CD8-positive, alpha-beta memory T cell (primary cell): ENCODE measurements around the gene GNAT2. TPM values are rescaled to one million over a fixed set of nuclear protein-coding genes. Genes with fewer than 3 reads are reported as not detected.
A peak's percentile ranks its signal among the peaks of the same experiment; 100 is the strongest.

ENCODE experiments used
- CTCF ChIA-PET: fragments of 350-600 bp; sonication (Branson Sonifier 250); formaldehyde crosslinking; loops from one replicate; lab custom pipeline; 2021; ENCODE audit warnings: antibody characterized with exemption; lab: Charles Lee
- POLR2A ChIA-PET: fragments of 350-600 bp; sonication (Branson Sonifier 250); formaldehyde crosslinking; loops from one replicate; lab custom pipeline; 2021; ENCODE audit warnings: antibody characterized with exemption; lab: Charles Lee
- DNase-seq, 5 donors: peaks; one replicate each; pipeline versions ENCODE4 v3.0.0 to v3.0.0-alpha.2; 2020 to 2022; ENCODE audit warnings: mixed read lengths in 1 of 5
- H3K27ac ChIP-seq: one replicate; pipeline ENCODE4 v1.7.0; 2013; ENCODE audit warnings: low read depth, mild to moderate bottlenecking, low read length, moderate library complexity
- H3K27me3 ChIP-seq: 2 replicates; pipeline ENCODE4 v1.7.0; 2013; ENCODE audit warnings: low read length, mild to moderate bottlenecking; ENCODE audit not compliant: insufficient read depth, poor library complexity, severe bottlenecking
- H3K36me3 ChIP-seq: 2 replicates; pipeline ENCODE4 v1.7.0; 2013; ENCODE audit warnings: mild to moderate bottlenecking, low read length, moderate library complexity; ENCODE audit not compliant: insufficient read depth
- H3K4me1 ChIP-seq: 2 replicates; pipeline ENCODE4 v1.7.0; 2013; ENCODE audit warnings: mild to moderate bottlenecking, low read length, moderate library complexity; ENCODE audit not compliant: insufficient read depth
- H3K4me3 ChIP-seq: 2 replicates; pipeline ENCODE4 v1.7.0; 2013; ENCODE audit warnings: mild to moderate bottlenecking, low read length
- H3K9me3 ChIP-seq: 2 replicates; pipeline ENCODE4 v1.7.0; 2013; ENCODE audit warnings: mild to moderate bottlenecking, low read length
- H3K27ac Mint-ChIP-seq, 8 donors: one replicate each; pipeline ENCODE4 v1.8.0; 2020 to 2021; ENCODE audit warnings: mixed read lengths in 8 of 8, mild to moderate bottlenecking in 6 of 8, inconsistent platforms in 3 of 8, moderate library complexity in 3 of 8
- H3K27me3 Mint-ChIP-seq, 2 donors: one replicate each; pipeline ENCODE4 v1.8.0; 2020 to 2021; ENCODE audit warnings: mixed read lengths in 2 of 2, mild to moderate bottlenecking in 1 of 2, moderate library complexity in 1 of 2
- H3K36me3 Mint-ChIP-seq, 3 donors: one replicate each; pipeline ENCODE4 v1.8.0; 2020 to 2021; ENCODE audit warnings: mixed read lengths in 3 of 3, inconsistent platforms in 1 of 3, mild to moderate bottlenecking in 1 of 3
- H3K4me1 Mint-ChIP-seq, 3 donors: one replicate each; pipeline ENCODE4 v1.8.0; 2020 to 2021; ENCODE audit warnings: mixed read lengths in 3 of 3, inconsistent platforms in 1 of 3, mild to moderate bottlenecking in 1 of 3
- H3K4me3 Mint-ChIP-seq, 7 donors: one replicate each; pipeline ENCODE4 v1.8.0; 2020 to 2021; ENCODE audit warnings: mixed read lengths in 7 of 7, mild to moderate bottlenecking in 6 of 7, moderate library complexity in 4 of 7, inconsistent platforms in 2 of 7
- H3K9me3 Mint-ChIP-seq, 5 donors: one replicate each; pipeline ENCODE4 v1.8.0; 2020 to 2022; ENCODE audit warnings: mixed read lengths in 5 of 5, mild to moderate bottlenecking in 3 of 5, moderate library complexity in 2 of 5, inconsistent platforms in 1 of 5
- polyA plus RNA-seq: library from polyadenylated mRNA; unstranded; fragments of 300-500 nt; fragmentation: Illumina TruSeq; gene quantifications from one replicate; pipeline ENCODE4 v1.2.3, GENCODE V29; 2021
- total RNA-seq, 2 experiments: library from RNA; stranded (reverse); gene quantifications; one replicate each; pipeline ENCODE4 v1.2.3, GENCODE V29; 2021

The GNAT2 gene
- total and polyA plus RNA-seq, 3 experiments from 2014 or later = 0.53 to 1.5 TPM; not detected in 1

- H3K27ac Mint-ChIP-seq = no peak overlapping the region
- Histone ChIP-seq H3K4me1 (peaks cover 8% of the 10 kb centered on the region), H3K27ac (no peak overlapping the region), H3K36me3 (no peaks in the 10 kb centered on the region), H3K9me3 (no peaks in the 10 kb centered on the region), H3K4me3 (no peak overlapping the region), H3K27me3 (no peaks in the 10 kb centered on the region)
- no peaks in the 10 kb centered on the region for H3K9me3 Mint-ChIP-seq
- peaks cover 0 to 4% (median 0%) of the 10 kb centered on the region in 3 donors for H3K36me3 Mint-ChIP-seq
- no peak for DNase-seq
- H3K27me3 Mint-ChIP-seq = peaks cover 12 to 33% of the 10 kb centered on the region in 2 donors
- ChIA-PET CTCF (interaction anchor here (1.2 to 5.1 kb wide), 7 partner anchors 8 to 332 kb away, joined by 4 to 60 read pairs (median 8); partner anchors contain the start of gene AHCYL1), POLR2A (no interaction called here)
- H3K4me3 Mint-ChIP-seq = peak overlapping the region in 1 of 7 donors; percentile 11
- H3K4me1 Mint-ChIP-seq = peaks cover 12 to 18% (median 14%) of the 10 kb centered on the region in 3 donors
These were observed 33.0 kb upstream of the GNAT2 start for GRCh38 chr1:109652402-109652801.

DNA sequence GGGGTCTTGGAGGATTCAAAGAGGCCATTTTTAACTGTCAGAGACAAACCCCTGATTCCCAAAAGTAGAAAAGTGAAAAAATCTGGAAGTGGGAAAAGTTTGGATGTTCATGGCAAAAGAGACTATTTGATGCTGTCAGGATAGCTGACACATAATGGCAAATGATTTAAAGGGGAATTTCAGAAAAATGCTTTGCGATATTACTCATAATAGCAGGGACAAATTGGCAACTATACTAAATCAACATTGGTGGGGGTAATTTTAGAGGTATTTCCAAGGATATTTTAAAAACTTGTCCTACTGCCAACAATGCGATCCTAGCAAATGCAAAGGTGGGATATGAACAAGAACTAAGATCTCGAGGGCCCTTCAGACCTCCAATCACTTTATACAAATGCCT is 31.2 kb upstream of the GNAT2 start:
- H3K27me3 ChIP-seq = no peaks in the 10 kb centered on the region
- Mint-ChIP-seq H3K27ac (no peak overlapping the region), H3K4me3 (no peak overlapping the region), H3K36me3 (no peaks in the 10 kb centered on the region), H3K9me3 (no peaks in the 10 kb centered on the region), H3K27me3 (peaks cover 12 to 33% of the 10 kb centered on the region in 2 donors), H3K4me1 (peaks cover 6 to 9% (median 7%) of the 10 kb centered on the region in 3 donors)
- no peak overlapping the region for H3K4me3 ChIP-seq
- H3K9me3 ChIP-seq = no peaks in the 10 kb centered on the region
- H3K4me1 ChIP-seq = peaks cover 7% of the 10 kb centered on the region
- no peaks in the 10 kb centered on the region for H3K36me3 ChIP-seq
- no peak for DNase-seq
- no peak overlapping the region for H3K27ac ChIP-seq
- CTCF ChIA-PET = interaction anchor here (1.4 to 5.1 kb wide), 8 partner anchors 10 to 334 kb away, joined by 3 to 60 read pairs (median 10); partner anchors contain the start of gene AHCYL1
- POLR2A ChIA-PET = no interaction called here

GRCh38 chr1:109649491-109649914 is 30.1 kb upstream of the GNAT2 start:
- Mint-ChIP-seq H3K4me1 (no peaks in the 10 kb centered on the region), H3K4me3 (peak overlapping the region in 1 of 7 donors; percentile 19), H3K9me3 (no peaks in the 10 kb centered on the region), H3K27ac (no peak overlapping the region), H3K36me3 (no peaks in the 10 kb centered on the region), H3K27me3 (peaks cover 10 to 30% of the 10 kb centered on the region in 2 donors)
- no peak for DNase-seq
- Histone ChIP-seq H3K4me1 (no peaks in the 10 kb centered on the region), H3K36me3 (no peaks in the 10 kb centered on the region), H3K4me3 (no peak overlapping the region), H3K9me3 (no peaks in the 10 kb centered on the region), H3K27ac (no peak overlapping the region), H3K27me3 (no peaks in the 10 kb centered on the region)
- ChIA-PET CTCF (interaction anchor here (0.6 to 5.1 kb wide), 9 partner anchors 9 to 159 kb away, joined by 3 to 60 read pairs (median 4); no protein-coding TSS in a partner anchor), POLR2A (no interaction called here)

DNA sequence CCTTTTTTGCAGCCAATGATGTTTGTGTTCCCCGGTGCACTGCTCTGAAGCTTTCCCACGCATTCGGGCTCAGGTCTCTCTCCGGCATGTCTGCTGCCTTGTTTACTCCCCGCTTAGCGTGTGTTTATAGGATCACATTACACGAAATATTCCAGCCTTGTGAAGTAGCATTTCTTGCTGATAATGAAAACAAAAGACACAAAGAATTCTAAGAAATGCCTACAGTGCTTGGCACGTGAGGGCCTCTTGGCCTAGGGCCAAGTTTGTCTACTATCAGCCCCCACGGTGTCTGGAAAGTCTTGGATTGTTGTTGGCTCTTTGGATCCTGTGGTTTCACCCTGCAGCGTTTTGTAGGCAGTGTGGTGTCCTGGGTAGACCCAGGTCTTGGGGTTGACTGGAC is 25.3 kb upstream of the GNAT2 start:
- Histone ChIP-seq H3K27me3 (no peaks in the 10 kb centered on the region), H3K27ac (no peak overlapping the region), H3K4me1 (peaks cover 4% of the 10 kb centered on the region), H3K9me3 (no peaks in the 10 kb centered on the region), H3K4me3 (no peak overlapping the region), H3K36me3 (no peaks in the 10 kb centered on the region)
- no peak for DNase-seq
- peak overlapping the region in 1 of 8 donors; percentile 41 for H3K27ac Mint-ChIP-seq
- H3K9me3 Mint-ChIP-seq = no peaks in the 10 kb centered on the region
- peaks cover 0 to 7% of the 10 kb centered on the region in 2 donors for H3K27me3 Mint-ChIP-seq
- H3K4me3 Mint-ChIP-seq = no peak overlapping the region
- POLR2A ChIA-PET = no interaction called here
- H3K4me1 Mint-ChIP-seq = peaks cover 4 to 12% (median 7%) of the 10 kb centered on the region in 3 donors
- CTCF ChIA-PET = interaction anchor here (0.9 to 6.1 kb wide), 5 partner anchors 8 to 340 kb away, joined by 4 to 117 read pairs (median 6); partner anchors contain the start of genes AHCYL1 and GNAI3
- H3K36me3 Mint-ChIP-seq = no peaks in the 10 kb centered on the region

- H3K27me3 Mint-ChIP-seq = peaks cover 0 to 3% of the 10 kb centered on the region in 2 donors
- POLR2A ChIA-PET = interaction anchor here (1.6 kb wide), 1 partner anchor 341 kb away, joined by 3 read pairs; the partner anchor contains the start of gene AHCYL1
- H3K27ac Mint-ChIP-seq = peak overlapping the region in 2 of 8 donors; percentile 29 to 54
- Histone ChIP-seq H3K9me3 (no peaks in the 10 kb centered on the region), H3K27ac (no peak overlapping the region), H3K27me3 (no peaks in the 10 kb centered on the region), H3K4me3 (no peak overlapping the region), H3K4me1 (peaks cover 4% of the 10 kb centered on the region), H3K36me3 (no peaks in the 10 kb centered on the region)
- H3K4me3 Mint-ChIP-seq = no peak overlapping the region
- CTCF ChIA-PET = interaction anchor here (0.7 to 6.1 kb wide), 16 partner anchors 8 to 351 kb away, joined by 3 to 117 read pairs (median 4); partner anchors contain the start of genes AHCYL1 and GNAI3
- DNase-seq = peak; percentile 67 to 88 (median 74)
- H3K36me3 Mint-ChIP-seq = no peaks in the 10 kb centered on the region
- peaks cover 4 to 12% (median 7%) of the 10 kb centered on the region in 3 donors for H3K4me1 Mint-ChIP-seq
- H3K9me3 Mint-ChIP-seq = no peaks in the 10 kb centered on the region
These were observed 24.2 kb upstream of the GNAT2 start for GRCh38 chr1:109643385-109644230.

GRCh38 chr1:109642626-109643025 is 23.2 kb upstream of the GNAT2 start:
- no peak overlapping the region for H3K4me3 ChIP-seq
- H3K9me3 ChIP-seq = no peaks in the 10 kb centered on the region
- H3K4me3 Mint-ChIP-seq = no peak overlapping the region
- CTCF ChIA-PET = interaction anchor here (0.7 to 6.1 kb wide), 12 partner anchors 8 to 352 kb away, joined by 3 to 117 read pairs (median 4); partner anchors contain the start of gene AHCYL1
- no peaks in the 10 kb centered on the region for H3K36me3 ChIP-seq
- H3K27me3 ChIP-seq = no peaks in the 10 kb centered on the region
- H3K36me3 Mint-ChIP-seq = no peaks in the 10 kb centered on the region
- no peak for DNase-seq
- peaks cover 0 to 3% of the 10 kb centered on the region in 2 donors for H3K27me3 Mint-ChIP-seq
- peak overlapping the region in 1 of 8 donors; percentile 40 for H3K27ac Mint-ChIP-seq
- H3K9me3 Mint-ChIP-seq = no peaks in the 10 kb centered on the region
- H3K27ac ChIP-seq = no peak overlapping the region
- peaks cover 4 to 12% (median 7%) of the 10 kb centered on the region in 3 donors for H3K4me1 Mint-ChIP-seq
- POLR2A ChIA-PET = interaction anchor here (1.6 kb wide), 1 partner anchor 342 kb away, joined by 3 read pairs; the partner anchor contains the start of gene AHCYL1
- peaks cover 4% of the 10 kb centered on the region for H3K4me1 ChIP-seq

- Histone ChIP-seq H3K4me1 (peaks cover 4% of the 10 kb centered on the region), H3K27me3 (no peaks in the 10 kb centered on the region), H3K27ac (no peak overlapping the region), H3K36me3 (no peaks in the 10 kb centered on the region), H3K9me3 (no peaks in the 10 kb centered on the region), H3K4me3 (no peak overlapping the region)
- Mint-ChIP-seq H3K27me3 (peaks cover 1 to 3% of the 10 kb centered on the region in 2 donors), H3K4me1 (peaks cover 4 to 12% (median 7%) of the 10 kb centered on the region in 3 donors), H3K9me3 (no peaks in the 10 kb centered on the region), H3K4me3 (no peak overlapping the region), H3K27ac (peak overlapping the region in 1 of 8 donors; percentile 85), H3K36me3 (no peaks in the 10 kb centered on the region)
- no peak for DNase-seq
- ChIA-PET POLR2A (interaction anchor here (0.8 kb wide), 1 partner anchor 96 kb away, joined by 3 read pairs; no protein-coding TSS in a partner anchor), CTCF (interaction anchor here (1.0 to 7.6 kb wide), 11 partner anchors 9 to 342 kb away, joined by 3 to 117 read pairs (median 5); partner anchors contain the start of genes AHCYL1, AMPD2, GNAI3 and GNAT2)
These were observed 22.4 kb upstream of the GNAT2 start for GRCh38 chr1:109641861-109642260.
